ENCODE measurements around the gene ACTR3. TPM values are rescaled to one million over a fixed set of nuclear protein-coding genes. Genes with fewer than 3 reads are reported as not detected.
A peak's percentile ranks its signal among the peaks of the same experiment; 100 is the strongest.
"Not testable (repeated sequence)": the region's sequence is repeated elsewhere in the genome, so short reads cannot be mapped to it uniquely, and the experiment has no call there.

The ACTR3 gene
- 100 to 1,000 TPM; 599 to 604 TPM for total RNA-seq

DNA sequence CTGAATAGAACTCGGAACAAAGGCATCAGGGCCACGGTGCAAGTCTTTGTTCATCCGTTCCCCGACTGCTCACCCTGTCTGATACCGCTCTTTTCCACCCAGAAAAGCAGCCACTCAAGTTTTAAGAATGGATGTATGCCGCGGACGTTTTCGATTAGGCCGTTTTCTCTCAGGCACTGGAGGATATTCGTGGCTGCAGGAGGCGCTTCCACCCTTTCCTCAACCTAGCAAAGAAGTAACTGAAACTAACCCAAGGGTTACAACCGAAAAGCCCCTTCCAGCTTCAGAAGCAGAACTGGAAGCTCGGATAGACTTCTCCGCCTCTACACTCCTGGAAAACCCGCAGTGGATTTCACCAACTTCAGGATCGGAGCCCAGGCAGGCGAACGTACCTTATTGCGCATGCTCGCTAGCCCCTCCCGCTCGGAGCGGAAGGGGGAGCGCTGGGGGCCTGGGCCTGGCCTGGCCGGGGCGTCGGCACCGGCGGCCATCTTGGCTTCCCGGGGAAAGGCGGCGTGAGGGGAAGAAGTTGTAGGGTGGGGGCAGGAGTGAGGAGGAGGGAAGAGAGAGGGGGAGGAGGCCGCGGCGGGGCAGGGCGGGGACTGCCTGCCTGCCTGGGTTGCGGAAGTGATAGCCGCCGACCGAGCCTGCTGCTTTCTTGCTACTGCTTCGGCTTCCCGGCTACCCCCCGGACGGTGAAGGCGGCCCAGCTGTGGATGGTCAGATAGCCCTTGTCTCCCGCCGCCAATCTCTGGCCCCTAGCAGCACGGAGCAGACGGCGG is at the start of gene ACTR3:
Gene ACTR3 (plus strand): TSS at position 619 of the 782 bp plus-strand sequence. CDS start 191 bp downstream, outside the sequence.
- H3K36me3 Mint-ChIP-seq (ENCODE audit: low read depth), result peaks cover 76% of the 10 kb centered on the region
- no peaks in the 10 kb centered on the region for H3K9me3 Mint-ChIP-seq (ENCODE audit: insufficient read depth)
- no peaks in the 10 kb centered on the region for H3K27me3 Mint-ChIP-seq (ENCODE audit: low read depth)
- peak within 1 kb of the TSS; percentile 94 for H3K4me3 Mint-ChIP-seq
- peak within 1 kb of the TSS; percentile 97 for H3K27ac Mint-ChIP-seq
- CTCF ChIA-PET, result interaction anchor here (1.3 to 1.6 kb wide), 2 partner anchors 12 to 13 kb away, joined by 3 to 9 read pairs; no protein-coding TSS in a partner anchor
- peaks cover 68% of the 10 kb centered on the region for H3K4me1 Mint-ChIP-seq (ENCODE audit: low read depth)
- peak; percentile 86 for ATAC-seq
- POLR2A ChIA-PET, result interaction anchor here (0.9 to 5.1 kb wide), 4 partner anchors 13 to 133 kb away, joined by 3 to 47 read pairs (median 15); partner anchors contain the start of gene SLC35F5
- DNase-seq, result peak; percentile 99

DNA sequence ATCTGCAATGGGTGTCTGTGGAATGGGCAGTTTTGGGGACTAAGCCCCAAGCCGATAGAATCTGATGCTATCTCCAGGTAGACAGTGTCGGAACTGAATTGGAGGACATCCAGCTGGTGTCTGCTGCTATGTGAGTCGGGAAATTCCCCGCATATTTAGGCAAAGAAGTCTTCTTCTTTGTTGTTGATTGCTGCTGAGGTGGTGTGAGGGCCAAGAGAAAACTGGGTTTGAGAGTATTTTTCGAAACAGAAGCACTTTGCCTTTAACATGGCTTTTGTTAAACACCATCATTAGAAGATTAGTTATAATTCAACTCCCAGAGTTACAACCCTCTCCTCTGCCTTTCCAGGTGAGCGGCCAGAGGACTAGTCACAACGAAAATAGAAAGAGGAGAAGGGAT is 49.4 kb upstream of the ACTR3 start:
- CTCF ChIA-PET, result no interaction called here
- peaks cover 4% of the 10 kb centered on the region for H3K36me3 Mint-ChIP-seq (ENCODE audit: low read depth)
- H3K27me3 Mint-ChIP-seq (ENCODE audit: low read depth), result no peaks in the 10 kb centered on the region
- H3K27ac Mint-ChIP-seq, result no peak overlapping the region
- no peak overlapping the region for H3K4me3 Mint-ChIP-seq
- no peak for DNase-seq
- no peaks in the 10 kb centered on the region for H3K4me1 Mint-ChIP-seq (ENCODE audit: low read depth)
- no peak for ATAC-seq
- POLR2A ChIA-PET, result no interaction called here
- peaks cover 5% of the 10 kb centered on the region for H3K9me3 Mint-ChIP-seq (ENCODE audit: insufficient read depth)

DNA sequence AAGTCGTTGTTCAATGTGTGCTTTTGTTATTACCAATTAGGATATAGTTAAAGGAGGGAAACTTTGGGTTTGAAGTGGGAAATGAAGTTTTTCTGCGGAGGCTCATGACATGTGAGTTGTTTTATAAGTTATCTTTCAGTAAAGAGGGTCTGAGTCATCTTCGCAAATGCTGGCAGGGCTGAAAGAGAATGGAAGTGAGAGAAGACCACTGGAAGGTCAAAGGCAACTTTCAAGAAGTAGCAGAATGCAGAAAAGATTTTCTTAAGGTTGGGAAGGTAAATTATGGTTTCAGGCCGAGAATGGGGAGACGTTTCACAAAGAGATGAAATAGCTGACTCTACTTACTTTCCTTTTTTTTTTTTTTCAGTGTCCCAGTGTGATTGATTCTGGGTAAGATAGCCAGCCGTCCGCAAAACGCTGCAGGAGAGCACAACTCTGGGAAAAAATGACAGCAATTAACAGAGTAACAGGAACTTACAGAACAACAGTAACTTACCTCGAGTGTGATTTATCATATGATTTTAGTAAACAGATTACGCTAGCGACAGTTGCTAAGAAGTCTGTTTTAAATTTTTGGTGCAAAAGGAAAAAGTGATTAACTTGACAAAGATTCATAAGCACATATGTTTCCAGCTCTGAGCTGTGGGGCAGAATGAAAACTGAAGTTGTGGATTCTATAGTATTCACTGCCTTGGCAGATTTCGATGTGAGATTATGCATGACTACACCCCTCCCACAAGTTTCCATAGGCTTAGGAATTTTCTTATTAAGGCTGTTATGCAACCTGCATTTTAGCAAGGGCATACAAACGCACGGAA is 46.8 kb upstream of the ACTR3 start:
- Mint-ChIP-seq H3K27ac (no peak overlapping the region), H3K27me3 (ENCODE audit: low read depth) (no peaks in the 10 kb centered on the region), H3K9me3 (ENCODE audit: insufficient read depth) (peaks cover 12% of the 10 kb centered on the region), H3K4me3 (no peak overlapping the region), H3K36me3 (ENCODE audit: low read depth) (peaks cover 15% of the 10 kb centered on the region), H3K4me1 (ENCODE audit: low read depth) (no peaks in the 10 kb centered on the region)
- ChIA-PET CTCF (no interaction called here), POLR2A (no interaction called here)
- no peak for DNase-seq
- no peak for ATAC-seq

GRCh38 chr2:113843737-113844050 is 46.2 kb upstream of the ACTR3 start:
- H3K4me1 Mint-ChIP-seq (ENCODE audit: low read depth); CTCF ChIA-PET; H3K4me3 Mint-ChIP-seq; DNase-seq; H3K27me3 Mint-ChIP-seq (ENCODE audit: low read depth); POLR2A ChIA-PET; H3K27ac Mint-ChIP-seq; ATAC-seq: not testable (repeated sequence)
- peaks cover 15% of the 10 kb centered on the region for H3K36me3 Mint-ChIP-seq (ENCODE audit: low read depth)
- H3K9me3 Mint-ChIP-seq (ENCODE audit: insufficient read depth), result peaks cover 12% of the 10 kb centered on the region

GRCh38 chr2:113845261-113845660 is 44.6 kb upstream of the ACTR3 start:
- DNase-seq, result no peak
- no peak overlapping the region for H3K4me3 Mint-ChIP-seq
- no peak for ATAC-seq
- H3K9me3 Mint-ChIP-seq (ENCODE audit: insufficient read depth), result peaks cover 12% of the 10 kb centered on the region
- H3K27me3 Mint-ChIP-seq (ENCODE audit: low read depth), result no peaks in the 10 kb centered on the region
- peaks cover 15% of the 10 kb centered on the region for H3K36me3 Mint-ChIP-seq (ENCODE audit: low read depth)
- ChIA-PET POLR2A (no interaction called here), CTCF (interaction anchor here (0.7 kb wide), 1 partner anchor 88 kb away, joined by 3 read pairs; no protein-coding TSS in a partner anchor)
- H3K4me1 Mint-ChIP-seq (ENCODE audit: low read depth), result no peaks in the 10 kb centered on the region
- H3K27ac Mint-ChIP-seq, result no peak overlapping the region

GRCh38 chr2:113845796-113846195 is 44.1 kb upstream of the ACTR3 start:
- H3K27me3 Mint-ChIP-seq (ENCODE audit: low read depth); H3K4me3 Mint-ChIP-seq; DNase-seq; ATAC-seq; H3K27ac Mint-ChIP-seq; H3K4me1 Mint-ChIP-seq (ENCODE audit: low read depth); CTCF ChIA-PET; POLR2A ChIA-PET: not testable (repeated sequence)
- peaks cover 12% of the 10 kb centered on the region for H3K9me3 Mint-ChIP-seq (ENCODE audit: insufficient read depth)
- H3K36me3 Mint-ChIP-seq (ENCODE audit: low read depth), result peaks cover 15% of the 10 kb centered on the region

- peaks cover 15% of the 10 kb centered on the region for H3K36me3 Mint-ChIP-seq (ENCODE audit: low read depth)
- POLR2A ChIA-PET, result no interaction called here
- H3K4me3 Mint-ChIP-seq, result no peak overlapping the region
- ATAC-seq, result no peak
- H3K4me1 Mint-ChIP-seq (ENCODE audit: low read depth), result no peaks in the 10 kb centered on the region
- H3K27me3 Mint-ChIP-seq (ENCODE audit: low read depth), result no peaks in the 10 kb centered on the region
- no peak overlapping the region for H3K27ac Mint-ChIP-seq
- no peak for DNase-seq
- H3K9me3 Mint-ChIP-seq (ENCODE audit: insufficient read depth), result peaks cover 12% of the 10 kb centered on the region
- CTCF ChIA-PET, result interaction anchor here (1.4 kb wide), 1 partner anchor 9 kb away, joined by 4 read pairs; no protein-coding TSS in a partner anchor
Measured at GRCh38 chr2:113846429-113846828, 43.5 kb upstream of the ACTR3 start.

DNA sequence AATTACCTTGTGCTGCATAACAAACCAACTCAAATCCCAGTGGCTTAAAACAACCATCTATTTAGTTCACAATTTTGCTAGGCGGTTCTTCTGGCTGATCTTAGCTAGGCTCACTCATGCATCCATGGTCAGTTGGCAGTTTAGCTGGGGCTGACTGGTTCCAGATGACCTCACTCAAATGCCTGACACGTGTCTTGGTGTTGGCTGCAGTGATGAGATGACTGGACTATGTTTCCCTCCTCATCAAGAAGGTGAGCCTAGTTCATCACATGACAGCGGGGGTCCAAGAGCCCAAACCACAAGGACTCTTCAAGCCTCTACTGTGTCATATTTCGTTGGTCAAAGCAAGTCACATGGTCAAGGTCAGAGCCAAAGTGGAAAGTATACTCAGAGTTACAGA is 42.7 kb upstream of the ACTR3 start:
- peaks cover 15% of the 10 kb centered on the region for H3K36me3 Mint-ChIP-seq (ENCODE audit: low read depth)
- H3K9me3 Mint-ChIP-seq (ENCODE audit: insufficient read depth), result peaks cover 12% of the 10 kb centered on the region
- POLR2A ChIA-PET, result no interaction called here
- CTCF ChIA-PET, result interaction anchor here (1.4 kb wide), 1 partner anchor 10 kb away, joined by 4 read pairs; no protein-coding TSS in a partner anchor
- DNase-seq, result no peak
- H3K27ac Mint-ChIP-seq, result no peak overlapping the region
- no peak for ATAC-seq
- H3K27me3 Mint-ChIP-seq (ENCODE audit: low read depth), result no peaks in the 10 kb centered on the region
- H3K4me1 Mint-ChIP-seq (ENCODE audit: low read depth), result no peaks in the 10 kb centered on the region
- no peak overlapping the region for H3K4me3 Mint-ChIP-seq

DNA sequence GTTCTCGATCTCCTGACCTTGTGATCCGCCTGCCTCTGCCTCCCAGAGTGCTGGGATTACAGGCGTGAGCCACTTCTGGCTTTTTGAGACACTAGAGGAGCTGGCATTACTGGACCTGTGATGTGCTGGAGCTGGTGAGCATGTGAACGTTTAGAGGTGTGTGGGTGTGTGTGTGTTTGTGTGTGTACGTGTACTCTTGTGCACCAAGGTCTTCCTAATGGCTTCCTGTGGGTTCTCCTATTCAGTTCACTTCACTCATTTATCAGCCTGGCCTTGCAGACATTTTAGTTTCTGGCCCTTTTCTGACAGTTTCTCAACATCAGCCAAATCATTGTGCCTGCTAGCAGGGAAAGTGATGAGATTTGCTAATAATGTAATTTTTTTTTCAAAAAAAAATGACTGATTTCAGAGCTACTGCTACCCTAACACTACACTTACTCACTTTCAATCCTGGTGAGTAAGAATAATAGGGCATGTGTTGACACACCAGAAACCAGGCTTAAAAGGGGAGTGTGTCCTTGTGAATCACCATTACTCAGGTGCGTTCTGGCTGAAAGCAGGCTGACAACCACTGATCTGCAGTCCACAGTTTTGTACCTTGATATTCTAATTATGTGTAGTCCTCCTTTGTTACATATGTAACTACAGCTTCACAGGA is 41.0 kb upstream of the ACTR3 start:
- ChIA-PET POLR2A (no interaction called here), CTCF (no interaction called here)
- no peak for ATAC-seq
- H3K27ac Mint-ChIP-seq, result no peak overlapping the region
- H3K4me1 Mint-ChIP-seq (ENCODE audit: low read depth), result no peaks in the 10 kb centered on the region
- H3K9me3 Mint-ChIP-seq (ENCODE audit: insufficient read depth), result peaks cover 12% of the 10 kb centered on the region
- H3K36me3 Mint-ChIP-seq (ENCODE audit: low read depth), result peaks cover 13% of the 10 kb centered on the region
- no peak for DNase-seq
- no peaks in the 10 kb centered on the region for H3K27me3 Mint-ChIP-seq (ENCODE audit: low read depth)
- no peak overlapping the region for H3K4me3 Mint-ChIP-seq

DNA sequence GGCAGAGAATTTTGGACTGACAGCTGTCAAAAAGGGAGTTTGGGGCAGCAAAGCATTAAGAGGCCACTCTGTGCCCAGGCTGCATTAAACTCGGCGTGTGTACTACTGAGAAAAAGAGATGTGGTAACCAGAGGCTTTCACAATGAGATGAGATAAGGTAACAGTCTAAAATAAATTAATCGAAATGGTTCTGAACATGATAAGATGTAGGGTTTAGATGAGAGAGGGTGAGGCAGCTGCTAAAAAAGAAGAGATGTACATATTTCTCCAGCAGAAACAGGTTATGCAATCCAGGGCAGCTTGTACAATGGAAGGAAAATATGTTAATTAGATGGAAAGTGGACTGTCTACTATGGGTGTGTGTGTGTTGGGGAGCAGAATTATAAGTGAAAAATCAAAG is 39.2 kb upstream of the ACTR3 start:
- no peak overlapping the region for H3K4me3 Mint-ChIP-seq
- no peaks in the 10 kb centered on the region for H3K4me1 Mint-ChIP-seq (ENCODE audit: low read depth)
- ATAC-seq, result no peak
- H3K9me3 Mint-ChIP-seq (ENCODE audit: insufficient read depth), result peaks cover 7% of the 10 kb centered on the region
- no peak for DNase-seq
- H3K36me3 Mint-ChIP-seq (ENCODE audit: low read depth), result peaks cover 10% of the 10 kb centered on the region
- no peak overlapping the region for H3K27ac Mint-ChIP-seq
- no peaks in the 10 kb centered on the region for H3K27me3 Mint-ChIP-seq (ENCODE audit: low read depth)
- POLR2A ChIA-PET, result no interaction called here
- CTCF ChIA-PET, result no interaction called here

GRCh38 chr2:113851640-113852039 is 38.2 kb upstream of the ACTR3 start:
- no peaks in the 10 kb centered on the region for H3K4me1 Mint-ChIP-seq (ENCODE audit: low read depth)
- H3K27me3 Mint-ChIP-seq (ENCODE audit: low read depth), result no peaks in the 10 kb centered on the region
- H3K36me3 Mint-ChIP-seq (ENCODE audit: low read depth), result peaks cover under 1% of the 10 kb centered on the region
- ATAC-seq (no peak), DNase-seq (no peak)
- H3K9me3 Mint-ChIP-seq (ENCODE audit: insufficient read depth), result peaks cover 3% of the 10 kb centered on the region
- ChIA-PET CTCF (no interaction called here), POLR2A (no interaction called here)
- no peak overlapping the region for H3K4me3 Mint-ChIP-seq
- no peak overlapping the region for H3K27ac Mint-ChIP-seq

DNA sequence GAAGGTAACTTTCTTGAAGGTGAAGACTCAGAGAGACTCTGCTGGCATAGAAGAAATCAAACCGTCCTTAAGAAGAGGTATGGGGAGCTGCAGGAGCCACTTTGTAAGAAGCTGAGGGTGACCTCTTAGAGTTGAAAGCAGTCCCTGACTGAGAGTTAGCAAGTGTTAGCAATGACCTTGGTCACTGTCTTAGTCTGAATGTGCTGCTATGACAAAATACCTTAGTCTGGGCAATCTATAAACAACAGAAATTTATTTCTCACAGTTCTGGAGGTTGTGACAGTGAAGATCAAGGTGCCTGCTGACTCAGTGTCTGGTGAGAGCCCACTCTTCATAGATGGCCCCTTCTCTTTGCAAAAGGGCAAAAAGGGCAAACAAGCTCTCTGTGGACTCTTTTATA is 35.7 kb upstream of the ACTR3 start:
- CTCF ChIA-PET, result no interaction called here
- no peak for ATAC-seq
- Mint-ChIP-seq H3K27me3 (ENCODE audit: low read depth) (no peaks in the 10 kb centered on the region), H3K9me3 (ENCODE audit: insufficient read depth) (no peaks in the 10 kb centered on the region), H3K36me3 (ENCODE audit: low read depth) (no peaks in the 10 kb centered on the region), H3K27ac (no peak overlapping the region), H3K4me1 (ENCODE audit: low read depth) (peaks cover 5% of the 10 kb centered on the region), H3K4me3 (no peak overlapping the region)
- no peak for DNase-seq
- POLR2A ChIA-PET, result interaction anchor here (0.6 kb wide), 1 partner anchor 43 kb away, joined by 4 read pairs; no protein-coding TSS in a partner anchor

Measured in activated CD8-positive, alpha-beta T cell treated with anti-CD3 and anti-CD28 coated beads, Interleukin-2, amount 10 ng/mL, durations not matched to agents 7 days and 5 days (primary cell).